ENCODE measurements around the gene SYNPR.

- TF ChIP-seq RARB (CRISPR knock-in tag; IDR thresholded peaks at IDR 0.05) (no peak), TCF4 (CRISPR knock-in tag; IDR thresholded peaks at IDR 0.05; ENCODE audit: borderline replicate concordance) (no peak), ZFP30 (CRISPR knock-in tag; IDR thresholded peaks at IDR 0.05) (no peak), ISL1 (CRISPR knock-in tag; IDR thresholded peaks at IDR 0.05) (no peak), ZNF565 (CRISPR knock-in tag; conservative IDR thresholded peaks at IDR 0.05; ENCODE audit: low read depth) (no peak), PATZ1 (CRISPR knock-in tag; IDR thresholded peaks at IDR 0.05; ENCODE audit: borderline replicate concordance) (no peak), ESRRG (CRISPR knock-in tag; IDR thresholded peaks at IDR 0.05) (no peak), ARNTL (CRISPR knock-in tag; IDR thresholded peaks at IDR 0.05; ENCODE audit: borderline replicate concordance, low read depth) (no peak)
These were observed 329.6 kb downstream of the SYNPR start for GRCh38 chr3:63607716-63608115.

All from SK-N-SH treated with all-trans-retinoic acid at 6 μM for 48 hours (cell line).